GM12873 (cell line): Measurements from ENCODE around the gene PID1.

Source experiments
- CTCF ChIP-seq: IDR thresholded peaks from 2 replicates; pipeline ENCODE4 v1.5.1; 2012; ENCODE audit warnings: low read depth, mild to moderate bottlenecking, moderate library complexity, low read length, control low read depth; ENCODE audit not compliant: insufficient read depth; ENCODE audit errors: missing control alignments

The PID1 gene

GRCh38 chr2:229071292-229071976 lies 199.7 kb downstream of the PID1 start:
- TF ChIP-seq CTCF: no peak

- no peak for TF ChIP-seq CTCF
Measured at GRCh38 chr2:229066121-229066715, 204.9 kb downstream of the PID1 start.

GRCh38 chr2:229064749-229065148 lies 206.3 kb downstream of the PID1 start:
- TF ChIP-seq CTCF: no peak

GRCh38 chr2:229060147-229060546 lies 210.9 kb downstream of the PID1 start:
- no peak for TF ChIP-seq CTCF

- no peak for TF ChIP-seq CTCF
Measured at GRCh38 chr2:229059331-229060033, 211.6 kb downstream of the PID1 start.

GRCh38 chr2:229057976-229058553 lies 213.0 kb downstream of the PID1 start:
- TF ChIP-seq CTCF: no peak

GRCh38 chr2:229054311-229054710 lies 216.8 kb downstream of the PID1 start:
- no peak for TF ChIP-seq CTCF
